ENCODE measurements around the gene PDE6A. TPM values are rescaled to one million over a fixed set of nuclear protein-coding genes. Genes with fewer than 3 reads are reported as not detected.

PDE6A gene
- total RNA-seq, 2 donors from 2014 or later = not detected

GRCh38 chr5:149930749-149931574 lies 13.6 kb downstream of the PDE6A start:
- Mint-ChIP-seq H3K4me3 (no peak overlapping the region), H3K36me3 (no peaks in the 10 kb centered on the region), H3K27ac (no peak overlapping the region), H3K4me1 (ENCODE audit: low read depth in 2 of 2) (no peaks in the 10 kb centered on the region), H3K9me3 (no peaks in the 10 kb centered on the region), H3K27me3 (peaks cover 24 to 34% of the 10 kb centered on the region in 2 donors)
- no peak for ATAC-seq
- DNase-seq (ENCODE audit: low spot score) = no peak

GRCh38 chr5:149930043-149930748 lies 14.4 kb downstream of the PDE6A start:
- Mint-ChIP-seq H3K27me3 (peaks cover 20 to 27% of the 10 kb centered on the region in 2 donors), H3K9me3 (no peaks in the 10 kb centered on the region)
- no peak for ATAC-seq

GRCh38 chr5:149924486-149924885 lies 20.1 kb downstream of the PDE6A start:
- no peak for DNase-seq (ENCODE audit: low spot score)
- H3K4me3 Mint-ChIP-seq = no peak overlapping the region
- no peaks in the 10 kb centered on the region for H3K4me1 Mint-ChIP-seq (ENCODE audit: low read depth in 2 of 2)
- H3K27me3 Mint-ChIP-seq = peaks cover 10 to 22% of the 10 kb centered on the region in 2 donors
- no peak for ATAC-seq
- H3K36me3 Mint-ChIP-seq = no peaks in the 10 kb centered on the region
- no peaks in the 10 kb centered on the region for H3K9me3 Mint-ChIP-seq
- no peak overlapping the region for H3K27ac Mint-ChIP-seq

More at GRCh38 chr5:149930043-149930748, 14.4 kb downstream of the PDE6A start:
- no peaks in the 10 kb centered on the region for H3K36me3 Mint-ChIP-seq
- no peak overlapping the region for H3K27ac Mint-ChIP-seq
- no peaks in the 10 kb centered on the region for H3K4me1 Mint-ChIP-seq (ENCODE audit: low read depth in 2 of 2)
- no peak overlapping the region for H3K4me3 Mint-ChIP-seq
- no peak for DNase-seq (ENCODE audit: low spot score)

- no peaks in the 10 kb centered on the region for H3K4me1 Mint-ChIP-seq (ENCODE audit: low read depth in 2 of 2)
- no peaks in the 10 kb centered on the region for H3K36me3 Mint-ChIP-seq
- no peak overlapping the region for H3K4me3 Mint-ChIP-seq
- peaks cover 7 to 15% of the 10 kb centered on the region in 2 donors for H3K27me3 Mint-ChIP-seq
- no peak for ATAC-seq
- no peak for DNase-seq (ENCODE audit: low spot score)
- no peaks in the 10 kb centered on the region for H3K9me3 Mint-ChIP-seq
- no peak overlapping the region for H3K27ac Mint-ChIP-seq
Measured at GRCh38 chr5:149922950-149923349, 21.6 kb downstream of the PDE6A start.

GRCh38 chr5:149921597-149921996 lies 23.0 kb downstream of the PDE6A start:
- no peak overlapping the region for H3K27ac Mint-ChIP-seq
- H3K9me3 Mint-ChIP-seq = no peaks in the 10 kb centered on the region
- ATAC-seq = no peak
- no peaks in the 10 kb centered on the region for H3K36me3 Mint-ChIP-seq
- no peak overlapping the region for H3K4me3 Mint-ChIP-seq
- no peak for DNase-seq (ENCODE audit: low spot score)
- no peaks in the 10 kb centered on the region for H3K4me1 Mint-ChIP-seq (ENCODE audit: low read depth in 2 of 2)
- peaks cover 10 to 17% of the 10 kb centered on the region in 2 donors for H3K27me3 Mint-ChIP-seq

GRCh38 chr5:149917073-149917676 lies 27.4 kb downstream of the PDE6A start:
- no peak for DNase-seq (ENCODE audit: low spot score)
- ATAC-seq = no peak
- Mint-ChIP-seq H3K27me3 (peaks cover 21 to 35% of the 10 kb centered on the region in 2 donors), H3K4me1 (ENCODE audit: low read depth in 2 of 2) (no peaks in the 10 kb centered on the region), H3K27ac (no peak overlapping the region), H3K9me3 (no peaks in the 10 kb centered on the region), H3K4me3 (no peak overlapping the region), H3K36me3 (no peaks in the 10 kb centered on the region)

GRCh38 chr5:149916334-149917072 lies 28.1 kb downstream of the PDE6A start:
- Mint-ChIP-seq H3K4me1 (ENCODE audit: low read depth in 2 of 2) (no peaks in the 10 kb centered on the region), H3K27me3 (peaks cover 24 to 37% of the 10 kb centered on the region in 2 donors), H3K36me3 (no peaks in the 10 kb centered on the region), H3K4me3 (no peak overlapping the region), H3K9me3 (no peaks in the 10 kb centered on the region), H3K27ac (no peak overlapping the region)
- ATAC-seq (no peak), DNase-seq (ENCODE audit: low spot score) (no peak)

- Mint-ChIP-seq H3K27ac (no peak overlapping the region), H3K4me3 (no peak overlapping the region), H3K36me3 (no peaks in the 10 kb centered on the region), H3K9me3 (no peaks in the 10 kb centered on the region), H3K27me3 (peaks cover 24 to 28% of the 10 kb centered on the region in 2 donors), H3K4me1 (ENCODE audit: low read depth in 2 of 2) (no peaks in the 10 kb centered on the region)
- DNase-seq (ENCODE audit: low spot score) (no peak), ATAC-seq (no peak)
Measured at GRCh38 chr5:149915392-149916260, 29.0 kb downstream of the PDE6A start.

GRCh38 chr5:149913436-149914419 lies 30.9 kb downstream of the PDE6A start:
- H3K9me3 Mint-ChIP-seq = no peaks in the 10 kb centered on the region
- H3K36me3 Mint-ChIP-seq = no peaks in the 10 kb centered on the region
- DNase-seq (ENCODE audit: low spot score) (no peak), ATAC-seq (peak in 1 of 2 donors; percentile 15)
- no peak overlapping the region for H3K4me3 Mint-ChIP-seq
- H3K27ac Mint-ChIP-seq = peak overlapping the region in 1 of 2 donors; percentile 36
- H3K27me3 Mint-ChIP-seq = peaks cover 27 to 42% of the 10 kb centered on the region in 2 donors
- no peaks in the 10 kb centered on the region for H3K4me1 Mint-ChIP-seq (ENCODE audit: low read depth in 2 of 2)

- Mint-ChIP-seq H3K4me3 (no peak overlapping the region), H3K27ac (no peak overlapping the region), H3K4me1 (ENCODE audit: low read depth in 2 of 2) (no peaks in the 10 kb centered on the region), H3K27me3 (peaks cover 28 to 51% of the 10 kb centered on the region in 2 donors), H3K9me3 (no peaks in the 10 kb centered on the region), H3K36me3 (no peaks in the 10 kb centered on the region)
- no peak for DNase-seq (ENCODE audit: low spot score)
- no peak for ATAC-seq
Measured at GRCh38 chr5:149912226-149912871, 32.2 kb downstream of the PDE6A start.

- DNase-seq (ENCODE audit: low spot score) (no peak), ATAC-seq (no peak)
- Mint-ChIP-seq H3K4me1 (ENCODE audit: low read depth in 2 of 2) (no peaks in the 10 kb centered on the region), H3K9me3 (no peaks in the 10 kb centered on the region), H3K27me3 (peaks cover 27 to 56% of the 10 kb centered on the region in 2 donors), H3K27ac (no peak overlapping the region), H3K36me3 (no peaks in the 10 kb centered on the region), H3K4me3 (no peak overlapping the region)
Measured at GRCh38 chr5:149911031-149911430, 33.6 kb downstream of the PDE6A start.

All from natural killer cell treated with Interleukin-12 subunit alpha and Interleukin-12 subunit beta and Interleukin-15 and Interleukin-18, amount 100 ng/mL, for 72 hours (primary cell).